ENCODE measurements around the gene BLCAP.

GRCh38 chr20:37574199-37574890 is 46.7 kb upstream of the BLCAP start:
- TF ChIP-seq CTCF (IDR thresholded peaks at IDR 0.05) (no peak), POLR2AphosphoS5 (IDR thresholded peaks at IDR 0.05) (no peak)
